MCF 10A (cell line): Measurements from ENCODE around the gene MPRIP. TPM values are rescaled to one million over a fixed set of nuclear protein-coding genes. Genes with fewer than 3 reads are reported as not detected.

Experiments
- BruUV-seq: library from RNA; stranded (reverse); fragments of 400-500 nt; replicated peaks from 2 replicates; lab custom pipeline; 2021; lab: Mats Ljungman, UMichigan
- CTCF ChIA-PET: fragments of 300-600 bp; sonication (Branson Sonifier 250); formaldehyde crosslinking; extraction: SDS; loops from one replicate; lab custom pipeline; 2021; ENCODE audit warnings: antibody characterized with exemption, inconsistent platforms; lab: Yijun Ruan, JAX
- POLR2A ChIA-PET: fragments of 300-600, 350-650 bp; sonication (Branson Sonifier 250); formaldehyde crosslinking; extraction: SDS; loops from one replicate; lab custom pipeline; 2020; ENCODE audit warnings: antibody characterized with exemption, inconsistent platforms; lab: Yijun Ruan, JAX
- DNase-seq: peaks from one replicate; pipeline ENCODE4 v3.0.0-alpha.2; 2018; ENCODE audit not compliant: unreplicated experiment
- H3K27ac Mint-ChIP-seq: one replicate; pipeline ENCODE4 v1.8.0; 2022; ENCODE audit warnings: mild to moderate bottlenecking, low read depth, mixed read lengths; ENCODE audit not compliant: unreplicated experiment
- H3K27me3 Mint-ChIP-seq: one replicate; pipeline ENCODE4 v1.8.0; 2022; ENCODE audit warnings: mixed read lengths; ENCODE audit not compliant: insufficient read depth, unreplicated experiment
- H3K36me3 Mint-ChIP-seq: one replicate; pipeline ENCODE4 v1.8.0; 2022; ENCODE audit warnings: mild to moderate bottlenecking, moderate library complexity, mixed read lengths; ENCODE audit not compliant: insufficient read depth, unreplicated experiment
- H3K4me1 Mint-ChIP-seq: one replicate; pipeline ENCODE4 v1.8.0; 2022; ENCODE audit warnings: mixed read lengths; ENCODE audit not compliant: insufficient read depth, unreplicated experiment
- H3K4me3 Mint-ChIP-seq: one replicate; pipeline ENCODE4 v1.8.0; 2022; ENCODE audit warnings: mild to moderate bottlenecking, moderate library complexity, mixed read lengths; ENCODE audit not compliant: unreplicated experiment
- H3K9me3 Mint-ChIP-seq: one replicate; pipeline ENCODE4 v1.8.0; 2022; ENCODE audit warnings: mixed read lengths; ENCODE audit not compliant: unreplicated experiment
- CTCF ChIP-seq: fragments of 200-600 bp; IDR thresholded peaks from one replicate; pipeline ENCODE4 v1.8.0; 2022; ENCODE audit warnings: antibody characterized with exemption, mild to moderate bottlenecking; ENCODE audit not compliant: unreplicated experiment
- intact Hi-C: fragments of 100-400 bp; cut with micrococcal nuclease; formaldehyde crosslinking; loops from 2 replicates; pipeline ENCODE4 v1.14.1; 2022
- total RNA-seq: library from RNA; stranded (reverse); gene quantifications from 2 replicates; pipeline ENCODE4 v1.2.3, GENCODE V29; 2022

Gene MPRIP
- total RNA-seq, 1 experiment from 2014 or later: 230 TPM

- no TSS peak for BruUV-seq
- Mint-ChIP-seq H3K4me3 (peak within 1 kb of the TSS; percentile 82), H3K4me1 (peaks cover 13% of the 10 kb centered on the region), H3K36me3 (peaks cover 23% of the 10 kb centered on the region), H3K9me3 (no peaks in the 10 kb centered on the region), H3K27ac (peak within 1 kb of the TSS; percentile 100), H3K27me3 (no peaks in the 10 kb centered on the region)
- DNase-seq: peak; percentile 81
- TF ChIP-seq CTCF: no peak
- ChIA-PET POLR2A (interaction anchor here (0.6 to 4.2 kb wide), 19 partner anchors 9 to 809 kb away, joined by 3 to 19 read pairs (median 3); partner anchors contain the start of genes COPS3 and PLD6), CTCF (interaction anchor here (0.6 kb wide), 3 partner anchors 25 to 504 kb away, joined by 3 to 6 read pairs (median 4); no protein-coding TSS in a partner anchor)
- intact Hi-C loops: no loop called here
These were observed 195.0 kb downstream of the MPRIP start, which contains the start of gene FLCN for GRCh38 chr17:17237026-17237799. FLCN (minus strand) TSS chr17:17237168; CDS start chr17:17228137, 9,031 bp downstream.

GRCh38 chr17:17239832-17240231, 197.6 kb downstream of the MPRIP start:
- Mint-ChIP-seq H3K36me3 (peaks cover 15% of the 10 kb centered on the region), H3K27me3 (no peaks in the 10 kb centered on the region), H3K4me3 (no peak overlapping the region), H3K9me3 (no peaks in the 10 kb centered on the region), H3K4me1 (peaks cover 13% of the 10 kb centered on the region), H3K27ac (no peak overlapping the region)
- no peak for TF ChIP-seq CTCF
- ChIA-PET CTCF (no interaction called here), POLR2A (interaction anchor here (0.7 to 1.1 kb wide), 2 partner anchors 15 to 37 kb away, joined by 3 read pairs; no protein-coding TSS in a partner anchor)
- no TSS peak for BruUV-seq
- intact Hi-C loops: no loop called here
- DNase-seq: no peak

- DNase-seq: no peak
- no peak overlapping the region for H3K27ac Mint-ChIP-seq
- H3K4me1 Mint-ChIP-seq: no peaks in the 10 kb centered on the region
- no peak overlapping the region for H3K4me3 Mint-ChIP-seq
- ChIA-PET CTCF (no interaction called here), POLR2A (no interaction called here)
- no peaks in the 10 kb centered on the region for H3K9me3 Mint-ChIP-seq
- no TSS peak for BruUV-seq
- no peaks in the 10 kb centered on the region for H3K27me3 Mint-ChIP-seq
- TF ChIP-seq CTCF: no peak
- intact Hi-C loops: no loop called here
- peaks cover 30% of the 10 kb centered on the region for H3K36me3 Mint-ChIP-seq
These were observed 199.4 kb downstream of the MPRIP start for GRCh38 chr17:17241656-17242055.

GRCh38 chr17:17242246-17242645, 200.0 kb downstream of the MPRIP start:
- intact Hi-C loops: no loop called here
- no TSS peak for BruUV-seq
- no peak for DNase-seq
- no peaks in the 10 kb centered on the region for H3K4me1 Mint-ChIP-seq
- no peaks in the 10 kb centered on the region for H3K27me3 Mint-ChIP-seq
- H3K27ac Mint-ChIP-seq: no peak overlapping the region
- H3K9me3 Mint-ChIP-seq: no peaks in the 10 kb centered on the region
- TF ChIP-seq CTCF: no peak
- H3K4me3 Mint-ChIP-seq: no peak overlapping the region
- peaks cover 34% of the 10 kb centered on the region for H3K36me3 Mint-ChIP-seq
- CTCF ChIA-PET: no interaction called here
- POLR2A ChIA-PET: no interaction called here

Other genes with a start within 250 kb of the MPRIP start
- gene TNFRSF13B, start 70.3 kb upstream of the MPRIP start, total RNA-seq: not detected in 2 replicates
- 5.5 and 9.2 TPM in 2 replicates for gene PLD6, start 163.9 kb downstream of the MPRIP start, total RNA-seq
- gene FLCN, start 194.7 kb downstream of the MPRIP start, total RNA-seq: 25.6 and 49.7 TPM in 2 replicates
- gene COPS3, start 238.8 kb downstream of the MPRIP start, total RNA-seq: 67.0 and 91.8 TPM in 2 replicates